Activated CD4-positive, alpha-beta T cell treated with anti-CD3 and anti-CD28 coated beads for 36 hours (primary cell): Measurements from ENCODE around the gene FOXN1. TPM values are rescaled to one million over a fixed set of nuclear protein-coding genes. Genes with fewer than 3 reads are reported as not detected.

ENCODE experiments used
- ATAC-seq: fragments of 200-7000 bp; cut with Tn5 transposase; one replicate; pipeline ENCODE4 v1.10.0; 2021; ENCODE audit warnings: mild to moderate bottlenecking, moderate library complexity
- CTCF ChIA-PET: fragments of 350-600 bp; sonication (Branson Sonifier 250); formaldehyde crosslinking; loops from one replicate; lab custom pipeline; 2021; ENCODE audit warnings: antibody characterized with exemption; lab: Charles Lee
- POLR2A ChIA-PET: fragments of 350-600 bp; sonication (Branson Sonifier 250); formaldehyde crosslinking; loops from one replicate; lab custom pipeline; 2021; ENCODE audit warnings: antibody characterized with exemption, inconsistent platforms; lab: Charles Lee
- DNase-seq: peaks from one replicate; pipeline ENCODE4 v3.0.0-alpha.2; 2020
- H3K27ac Mint-ChIP-seq: one replicate; pipeline ENCODE4 v1.8.0; 2021; ENCODE audit warnings: mixed read lengths
- H3K27me3 Mint-ChIP-seq: one replicate; pipeline ENCODE4 v1.8.0; 2021; ENCODE audit warnings: mixed read lengths
- H3K36me3 Mint-ChIP-seq: one replicate; pipeline ENCODE4 v1.8.0; 2021; ENCODE audit warnings: low read depth, mixed read lengths
- H3K4me1 Mint-ChIP-seq: one replicate; pipeline ENCODE4 v1.8.0; 2021; ENCODE audit warnings: mixed read lengths
- H3K4me3 Mint-ChIP-seq: one replicate; pipeline ENCODE4 v1.8.0; 2021; ENCODE audit warnings: mild to moderate bottlenecking, moderate library complexity, mixed read lengths
- H3K9me3 Mint-ChIP-seq: one replicate; pipeline ENCODE4 v1.8.0; 2021; ENCODE audit warnings: low read depth, mixed read lengths
- intact Hi-C, 2 experiments: fragments of 100-400 bp; cut with DNase I in 1 of 2; cut with micrococcal nuclease in 1 of 2; formaldehyde crosslinking; loops; one replicate each; pipeline versions ENCODE4 v1.14.2 to v1.15.1; 2022 to 2024; cut with DNase I, micrococcal nuclease
- total RNA-seq, 2 experiments: library from RNA; stranded (reverse); gene quantifications; one replicate each; pipeline ENCODE4 v1.2.3, GENCODE V29; 2021

Gene FOXN1
- total RNA-seq, 2 experiments from 2014 or later, result not detected

DNA sequence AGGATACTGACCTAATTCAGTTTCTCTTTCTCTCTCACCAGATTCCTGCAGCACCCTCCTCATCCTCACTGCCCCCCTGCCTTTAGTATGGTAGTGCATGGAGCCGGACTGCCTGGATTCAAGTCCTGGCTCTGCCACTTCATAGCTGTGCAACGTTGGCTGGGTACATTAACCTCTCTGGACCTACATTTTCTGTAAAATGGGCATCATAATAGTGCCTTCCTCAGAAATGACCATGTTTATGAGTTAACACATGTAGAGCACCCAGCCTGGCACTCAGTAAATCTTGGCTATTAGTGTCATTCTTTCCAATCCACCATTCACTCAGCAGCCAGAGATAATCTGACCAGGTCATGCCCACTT, 39.0 kb downstream of the FOXN1 start:
- no peak overlapping the region for H3K4me3 Mint-ChIP-seq
- H3K36me3 Mint-ChIP-seq, result peaks cover 6% of the 10 kb centered on the region
- H3K9me3 Mint-ChIP-seq, result no peaks in the 10 kb centered on the region
- ChIA-PET CTCF (interaction anchor here (0.6 to 0.7 kb wide), 3 partner anchors 30 to 102 kb away, joined by 3 to 4 read pairs (median 3); no protein-coding TSS in a partner anchor), POLR2A (no interaction called here)
- H3K4me1 Mint-ChIP-seq, result peaks cover 28% of the 10 kb centered on the region
- no peak overlapping the region for H3K27ac Mint-ChIP-seq
- H3K27me3 Mint-ChIP-seq, result no peaks in the 10 kb centered on the region
- intact Hi-C loops, result no loop called here
- no peak for ATAC-seq
- no peak for DNase-seq

- no peaks in the 10 kb centered on the region for H3K27me3 Mint-ChIP-seq
- no peak for ATAC-seq
- H3K4me3 Mint-ChIP-seq, result no peak overlapping the region
- ChIA-PET CTCF (interaction anchor here (0.6 to 0.7 kb wide), 2 partner anchors 9 to 61 kb away, joined by 3 to 4 read pairs; no protein-coding TSS in a partner anchor), POLR2A (interaction anchor here (0.7 kb wide), 1 partner anchor 160 kb away, joined by 4 read pairs; no protein-coding TSS in a partner anchor)
- intact Hi-C loops, result no loop called here
- H3K4me1 Mint-ChIP-seq, result peaks cover 35% of the 10 kb centered on the region
- no peaks in the 10 kb centered on the region for H3K9me3 Mint-ChIP-seq
- peak overlapping the region; percentile 6 for H3K27ac Mint-ChIP-seq
- H3K36me3 Mint-ChIP-seq, result peaks cover 6% of the 10 kb centered on the region
- DNase-seq, result no peak
Observed at GRCh38 chr17:28545787-28546415, 39.8 kb downstream of the FOXN1 start.

DNA sequence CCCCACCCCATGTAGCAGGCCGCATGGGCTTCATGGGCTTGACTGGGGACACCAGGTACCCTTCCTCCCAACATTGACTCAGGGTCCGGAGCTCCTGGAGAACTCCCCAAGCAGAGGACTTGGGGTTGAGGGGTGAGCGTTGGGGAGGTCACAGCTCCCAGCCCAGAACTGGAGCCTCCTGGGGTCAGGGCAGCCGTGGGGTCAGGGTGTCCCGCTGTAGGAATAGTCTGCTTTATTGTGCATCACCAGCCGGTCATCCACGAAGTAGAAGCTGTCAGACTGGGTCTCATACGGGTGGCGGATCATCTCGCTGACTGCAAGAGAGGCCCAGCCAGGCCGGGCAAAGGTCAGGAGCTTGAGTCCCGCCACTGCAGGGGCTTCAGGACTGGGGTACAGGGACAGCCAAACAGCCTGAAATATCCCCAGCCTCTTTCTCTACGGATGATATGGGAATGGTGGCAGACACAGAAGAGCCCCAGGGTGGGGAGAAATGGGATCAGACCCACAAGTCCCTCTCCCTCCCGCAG, 41.0 kb downstream of the FOXN1 start:
- Mint-ChIP-seq H3K4me1 (peaks cover 43% of the 10 kb centered on the region), H3K27me3 (no peaks in the 10 kb centered on the region), H3K4me3 (no peak overlapping the region), H3K27ac (peak overlapping the region; percentile 79), H3K9me3 (no peaks in the 10 kb centered on the region), H3K36me3 (peaks cover 6% of the 10 kb centered on the region)
- no peak for ATAC-seq
- DNase-seq, result no peak
- CTCF ChIA-PET, result interaction anchor here (0.7 to 7.7 kb wide), 11 partner anchors 10 to 710 kb away, joined by 3 to 38 read pairs (median 3); partner anchors contain the start of genes ALDOC and PIGS
- POLR2A ChIA-PET, result interaction anchor here (0.6 kb wide), 1 partner anchor 59 kb away, joined by 3 read pairs; no protein-coding TSS in a partner anchor
- intact Hi-C loops, result no loop called here

DNA sequence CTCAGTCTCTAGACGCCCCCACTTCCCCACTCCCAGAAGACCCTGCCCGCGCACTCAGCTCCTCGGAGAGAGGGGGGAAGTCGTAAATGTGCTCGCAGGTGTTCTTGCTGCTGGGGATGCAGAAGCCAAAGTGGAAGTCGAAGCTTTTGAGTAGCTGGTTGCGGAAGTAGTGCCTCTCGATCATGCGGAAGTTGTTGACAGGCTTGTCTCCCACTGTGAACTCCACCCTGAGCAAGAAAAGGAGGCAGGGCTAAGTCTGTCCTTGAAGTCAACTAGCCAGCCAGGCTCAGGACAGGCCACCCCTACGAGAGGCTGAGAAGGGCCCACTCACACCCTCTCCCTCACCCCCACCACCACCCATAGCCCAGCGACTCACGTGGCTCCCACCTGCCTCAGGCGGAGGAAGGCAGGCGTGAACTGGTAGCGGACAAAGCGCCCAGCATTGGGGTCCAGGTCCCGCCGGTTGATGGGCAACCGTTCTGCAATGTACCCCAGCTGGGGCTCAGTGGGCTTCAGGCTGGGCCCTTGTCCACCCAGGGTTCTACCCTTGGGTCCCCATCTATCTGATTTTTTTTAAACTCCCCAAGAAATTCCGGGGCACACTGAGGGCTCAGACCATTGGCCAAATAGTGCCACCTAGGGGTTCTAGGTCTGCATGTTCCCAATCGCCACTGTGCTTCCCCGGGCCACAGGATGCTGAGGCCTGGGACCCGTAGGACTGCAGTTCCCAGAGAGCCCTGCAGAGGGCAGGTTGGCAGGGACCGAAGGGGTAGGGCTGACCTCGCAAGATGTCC, 41.7 kb downstream of the FOXN1 start:
- intact Hi-C loops, result loop anchor here (2.0 kb wide), 3 partner anchors 51 to 65 kb away; partner anchors contain the start of gene SPAG5 (in 1 of the 2)
- H3K36me3 Mint-ChIP-seq, result peaks cover 6% of the 10 kb centered on the region
- no peaks in the 10 kb centered on the region for H3K27me3 Mint-ChIP-seq
- POLR2A ChIA-PET, result no interaction called here
- H3K27ac Mint-ChIP-seq, result peak overlapping the region; percentile 79
- DNase-seq, result peak; percentile 87
- ATAC-seq, result peak; percentile 39
- H3K4me3 Mint-ChIP-seq, result peak overlapping the region; percentile 32
- H3K4me1 Mint-ChIP-seq, result peaks cover 45% of the 10 kb centered on the region
- CTCF ChIA-PET, result interaction anchor here (0.7 to 7.7 kb wide), 15 partner anchors 8 to 711 kb away, joined by 3 to 38 read pairs (median 3); partner anchors contain the start of genes ALDOC and PIGS
- no peaks in the 10 kb centered on the region for H3K9me3 Mint-ChIP-seq

DNA sequence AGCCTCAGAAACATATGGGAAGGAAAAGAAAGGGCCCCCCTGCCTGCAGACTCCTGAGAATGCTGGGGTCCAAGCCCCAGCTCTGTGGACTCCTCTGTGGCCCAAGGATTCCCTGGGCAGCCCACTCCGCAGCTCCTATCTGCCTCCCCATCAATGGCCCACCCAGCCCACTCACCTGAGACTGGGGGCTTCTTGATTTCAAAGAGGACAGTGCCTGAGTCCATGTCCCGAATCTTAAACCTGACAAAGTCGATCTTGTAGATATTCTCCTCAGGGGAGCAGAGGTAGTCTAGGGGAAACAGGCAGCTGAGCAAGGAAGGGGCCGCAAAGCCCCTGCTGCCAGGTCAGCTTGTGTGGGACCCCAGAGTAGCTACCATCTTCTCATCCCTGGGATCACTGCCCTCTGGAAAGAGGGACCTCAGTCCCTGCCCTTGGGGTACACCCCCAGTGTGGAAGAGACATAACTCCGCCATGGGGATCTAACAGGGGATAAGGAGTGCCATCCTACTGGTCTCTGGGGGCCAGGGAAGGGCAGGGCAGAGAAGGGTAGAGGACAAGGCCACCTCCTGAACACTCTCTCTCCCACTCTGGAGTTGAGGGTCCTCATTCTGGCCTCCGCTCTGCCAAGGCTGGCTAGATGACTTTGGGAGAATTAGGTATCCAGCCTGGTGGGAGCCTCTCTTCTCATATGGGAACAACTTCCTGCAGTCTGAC, 42.4 kb downstream of the FOXN1 start:
- peaks cover 48% of the 10 kb centered on the region for H3K4me1 Mint-ChIP-seq
- no peak for DNase-seq
- ChIA-PET CTCF (interaction anchor here (0.7 to 7.7 kb wide), 10 partner anchors 9 to 201 kb away, joined by 3 to 38 read pairs (median 5); partner anchors contain the start of genes ALDOC and PIGS), POLR2A (no interaction called here)
- peaks cover 13% of the 10 kb centered on the region for H3K36me3 Mint-ChIP-seq
- intact Hi-C loops, result loop anchor here (2.0 kb wide), 3 partner anchors 50 to 64 kb away; partner anchors contain the start of gene SPAG5 (in 1 of the 2)
- no peaks in the 10 kb centered on the region for H3K9me3 Mint-ChIP-seq
- no peak for ATAC-seq
- no peaks in the 10 kb centered on the region for H3K27me3 Mint-ChIP-seq
- H3K4me3 Mint-ChIP-seq, result no peak overlapping the region
- H3K27ac Mint-ChIP-seq, result peak overlapping the region; percentile 77

GRCh38 chr17:28549236-28550132, 43.3 kb downstream of the FOXN1 start:
- no peaks in the 10 kb centered on the region for H3K9me3 Mint-ChIP-seq
- peaks cover 20% of the 10 kb centered on the region for H3K36me3 Mint-ChIP-seq
- CTCF ChIA-PET, result interaction anchor here (0.6 to 7.7 kb wide), 13 partner anchors 9 to 656 kb away, joined by 3 to 38 read pairs (median 5); partner anchors contain the start of genes ALDOC and PIGS
- POLR2A ChIA-PET, result interaction anchor here (1.0 kb wide), 1 partner anchor 27 kb away, joined by 3 read pairs; the partner anchor contains the start of gene ALDOC
- DNase-seq (peak; percentile 83), ATAC-seq (peak; percentile 82)
- peak overlapping the region; percentile 77 for H3K27ac Mint-ChIP-seq
- peak overlapping the region; percentile 3 for H3K4me3 Mint-ChIP-seq
- H3K4me1 Mint-ChIP-seq, result peaks cover 53% of the 10 kb centered on the region
- H3K27me3 Mint-ChIP-seq, result no peaks in the 10 kb centered on the region
- intact Hi-C loops, result loop anchor here (2.0 to 10.0 kb wide), 4 partner anchors 49 to 195 kb away; partner anchors contain the start of genes POLDIP2 (in 1 of the 2) and SPAG5 (in 1 of the 2)

DNA sequence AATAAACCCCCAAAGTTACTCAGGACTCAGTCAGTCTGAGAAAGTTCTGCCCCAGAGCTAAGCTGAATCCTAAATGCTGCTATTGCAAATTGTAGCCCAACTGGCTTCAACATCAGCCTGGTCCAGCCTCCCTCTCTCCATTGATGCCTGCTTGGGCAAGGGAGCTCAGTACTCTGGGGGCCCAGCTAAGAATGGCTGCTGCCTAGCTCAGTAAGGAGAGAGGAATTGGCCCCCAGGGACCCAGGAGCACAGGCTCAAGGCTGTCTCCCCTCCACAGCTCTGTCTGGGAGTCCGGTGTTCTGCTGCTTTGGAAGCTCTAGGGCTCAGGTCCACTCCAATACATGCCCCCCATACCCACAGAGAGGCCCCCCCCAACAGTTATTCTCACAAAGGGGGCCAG, 44.7 kb downstream of the FOXN1 start:
- peaks cover 53% of the 10 kb centered on the region for H3K4me1 Mint-ChIP-seq
- intact Hi-C loops, result loop anchor here in 1 of 2 experiments (10.0 kb wide), 1 partner anchor 196 kb away; the partner anchor contains the start of gene POLDIP2
- peak overlapping the region; percentile 77 for H3K27ac Mint-ChIP-seq
- ChIA-PET POLR2A (interaction anchor here (0.8 kb wide), 2 partner anchors 21 to 25 kb away, joined by 3 to 5 read pairs; partner anchors contain the start of gene PIGS), CTCF (interaction anchor here (0.6 to 7.7 kb wide), 11 partner anchors 9 to 594 kb away, joined by 3 to 38 read pairs (median 4); partner anchors contain the start of genes ALDOC and PIGS)
- peaks cover 22% of the 10 kb centered on the region for H3K36me3 Mint-ChIP-seq
- peak overlapping the region; percentile 87 for H3K4me3 Mint-ChIP-seq
- ATAC-seq, result no peak
- no peaks in the 10 kb centered on the region for H3K9me3 Mint-ChIP-seq
- DNase-seq, result no peak
- H3K27me3 Mint-ChIP-seq, result no peaks in the 10 kb centered on the region

DNA sequence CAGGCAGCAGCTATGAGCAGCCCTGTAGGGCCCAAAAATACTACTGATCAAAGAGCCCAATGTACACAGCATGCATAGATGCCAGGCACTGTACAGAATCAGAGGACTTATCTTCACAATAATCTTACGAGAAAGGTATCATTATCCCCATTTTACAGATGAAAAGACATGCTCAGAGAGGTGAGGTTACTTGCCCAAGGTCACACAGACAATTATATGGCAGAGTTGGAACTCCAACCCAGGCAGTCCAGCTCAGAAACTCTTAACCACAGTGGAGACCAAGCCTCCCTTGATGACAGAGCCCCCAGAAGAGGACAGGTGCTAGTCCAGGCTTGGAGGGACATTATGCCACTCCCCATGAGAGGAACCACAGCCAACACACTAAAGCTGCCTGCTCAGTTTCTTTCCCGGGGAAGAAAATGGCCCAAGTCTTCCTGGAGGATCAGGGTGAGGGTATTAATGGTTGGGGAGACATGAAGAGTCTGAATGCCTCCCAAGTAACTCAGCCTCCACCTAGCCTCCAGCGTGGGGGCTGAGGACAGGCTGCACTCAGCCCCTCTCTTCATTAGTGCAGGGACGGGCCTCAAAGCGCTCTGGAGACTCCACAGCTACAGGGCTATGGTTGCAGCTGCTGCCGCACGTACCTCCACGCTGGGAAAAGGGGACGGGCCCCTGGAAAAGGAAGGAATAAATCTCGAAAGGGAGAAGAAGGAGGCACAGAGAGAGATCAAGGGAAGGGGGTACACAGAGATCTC, 45.5 kb downstream of the FOXN1 start:
- ATAC-seq (no peak), DNase-seq (peak; percentile 30)
- peaks cover 29% of the 10 kb centered on the region for H3K36me3 Mint-ChIP-seq
- no peaks in the 10 kb centered on the region for H3K9me3 Mint-ChIP-seq
- intact Hi-C loops, result loop anchor here (1.0 to 10.0 kb wide), 11 partner anchors 19 to 510 kb away; partner anchors contain the start of genes PIGS (in 2 of the 2), POLDIP2 (in 2 of the 2), ALDOC (in 1 of the 2) and BLTP2 (in 1 of the 2)
- H3K4me1 Mint-ChIP-seq, result peaks cover 53% of the 10 kb centered on the region
- peak overlapping the region; percentile 70 for H3K27ac Mint-ChIP-seq
- H3K27me3 Mint-ChIP-seq, result no peaks in the 10 kb centered on the region
- ChIA-PET POLR2A (interaction anchor here (0.8 kb wide), 1 partner anchor 20 kb away, joined by 5 read pairs; the partner anchor contains the start of gene PIGS), CTCF (interaction anchor here (0.5 to 7.7 kb wide), 10 partner anchors 8 to 167 kb away, joined by 3 to 38 read pairs (median 4); partner anchors contain the start of genes ALDOC and PIGS)
- H3K4me3 Mint-ChIP-seq, result peak overlapping the region; percentile 87
